CD4-positive, alpha-beta T cell treated with Interleukin-17A for 4 hours (primary cell): ENCODE measurements around the gene STAT3.
A peak's percentile ranks its signal among the peaks of the same experiment; 100 is the strongest.
"Not testable (repeated sequence)": the region's sequence is repeated elsewhere in the genome, so short reads cannot be mapped to it uniquely, and the experiment has no call there.

Experiments
- DNase-seq: peaks from one replicate; pipeline ENCODE4 v3.0.0-alpha.2; 2020; ENCODE audit warnings: mixed read lengths

The STAT3 gene

GRCh38 chr17:42408061-42408460, 19.8 kb upstream of the STAT3 start:
- no peak for DNase-seq

GRCh38 chr17:42407289-42407836, 19.1 kb upstream of the STAT3 start:
- peak; percentile 72 for DNase-seq

DNA sequence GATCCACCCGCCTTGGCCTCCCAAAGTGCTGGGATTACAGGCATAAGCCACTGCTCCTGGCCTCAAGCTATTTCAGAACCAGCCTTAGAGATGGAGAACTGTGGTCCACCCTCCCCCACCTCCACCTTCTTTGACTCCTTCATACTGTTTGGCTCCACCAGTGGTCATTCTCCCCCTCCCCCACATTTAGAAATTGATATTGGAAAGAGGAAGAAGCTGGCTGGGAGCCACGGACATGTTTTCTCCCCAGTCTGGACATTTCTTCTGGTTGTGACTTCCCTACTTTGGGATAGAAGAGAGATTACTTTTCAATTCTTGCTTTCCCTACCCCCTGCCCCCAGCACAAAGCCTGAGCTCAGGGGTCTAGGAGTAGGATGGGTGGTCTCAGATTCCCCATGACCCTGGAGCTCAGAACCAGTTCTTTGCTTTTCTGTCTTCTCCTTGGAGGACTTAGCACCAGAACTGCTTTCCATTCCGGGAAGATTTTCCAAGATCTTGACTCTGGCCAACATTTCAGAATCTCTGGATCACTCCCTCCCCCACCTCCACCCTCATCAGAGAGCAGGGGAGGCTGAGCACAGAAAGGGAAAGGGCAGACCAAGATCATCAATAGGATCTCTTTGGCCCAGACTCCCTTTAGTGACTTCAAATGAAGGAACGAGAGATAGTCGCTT, 18.5 kb upstream of the STAT3 start:
- no peak for DNase-seq

GRCh38 chr17:42405963-42406495, 17.8 kb upstream of the STAT3 start:
- DNase-seq, result peak; percentile 89

- DNase-seq, result no peak
Observed at GRCh38 chr17:42405076-42405475, 16.8 kb upstream of the STAT3 start.

DNA sequence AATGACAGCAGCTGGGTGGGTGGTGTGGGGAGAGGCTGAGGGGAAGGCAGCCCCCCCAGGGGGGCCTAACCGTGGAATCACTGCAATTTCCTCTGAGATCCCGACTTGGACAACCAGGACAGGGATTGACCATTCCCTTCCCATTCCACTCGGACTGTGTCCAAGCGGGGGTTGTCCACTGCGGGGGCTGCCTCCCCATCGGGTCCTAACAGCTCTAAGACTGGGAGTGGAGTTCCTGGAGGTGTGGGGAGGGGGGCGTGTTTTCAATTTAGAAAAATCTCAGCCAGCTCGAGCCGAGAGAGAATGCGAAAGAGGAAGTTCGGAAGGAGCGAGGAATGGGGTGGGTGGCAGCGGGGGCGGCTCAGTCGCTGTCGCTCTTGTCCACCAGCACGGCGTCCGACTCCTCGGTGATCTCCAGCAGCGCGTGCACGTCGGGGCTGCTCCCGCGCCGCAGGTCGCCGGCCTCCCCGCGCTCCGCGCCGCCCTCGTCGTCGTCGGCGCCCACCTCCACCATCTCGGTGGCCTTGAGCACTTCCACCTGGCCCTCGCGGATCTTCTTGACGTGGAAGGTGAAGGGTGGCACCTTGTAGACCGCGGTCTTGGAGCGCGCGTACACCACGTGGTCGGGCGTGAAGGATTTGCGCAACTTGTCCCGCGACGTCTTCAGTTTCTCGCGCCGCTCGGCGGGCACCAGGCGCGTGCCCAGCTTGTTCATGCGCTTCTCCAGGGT, 16.2 kb upstream of the STAT3 start:
- DNase-seq, result no peak

GRCh38 chr17:42403150-42403549, 14.9 kb upstream of the STAT3 start:
- DNase-seq, result peak; percentile 61

DNA sequence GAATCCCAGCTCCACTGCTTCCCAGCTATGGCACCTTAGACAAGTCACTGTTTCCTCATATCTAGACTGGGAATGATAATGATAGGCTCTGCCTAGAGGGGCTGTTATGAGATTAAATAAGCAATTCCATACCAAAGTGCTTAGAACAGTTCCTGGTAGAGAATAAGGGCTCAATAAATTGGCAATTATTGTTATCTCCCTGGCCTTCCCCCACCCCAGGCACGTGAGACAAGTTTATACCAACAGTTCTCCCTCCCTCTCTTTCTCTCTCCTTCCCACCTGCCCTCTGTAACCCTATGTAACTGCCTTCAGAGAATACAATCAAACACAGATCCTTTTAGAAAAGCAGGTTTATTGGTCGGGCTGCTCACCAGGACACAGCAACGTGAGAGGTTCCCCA, 13.9 kb upstream of the STAT3 start:
- DNase-seq, result no peak

DNA sequence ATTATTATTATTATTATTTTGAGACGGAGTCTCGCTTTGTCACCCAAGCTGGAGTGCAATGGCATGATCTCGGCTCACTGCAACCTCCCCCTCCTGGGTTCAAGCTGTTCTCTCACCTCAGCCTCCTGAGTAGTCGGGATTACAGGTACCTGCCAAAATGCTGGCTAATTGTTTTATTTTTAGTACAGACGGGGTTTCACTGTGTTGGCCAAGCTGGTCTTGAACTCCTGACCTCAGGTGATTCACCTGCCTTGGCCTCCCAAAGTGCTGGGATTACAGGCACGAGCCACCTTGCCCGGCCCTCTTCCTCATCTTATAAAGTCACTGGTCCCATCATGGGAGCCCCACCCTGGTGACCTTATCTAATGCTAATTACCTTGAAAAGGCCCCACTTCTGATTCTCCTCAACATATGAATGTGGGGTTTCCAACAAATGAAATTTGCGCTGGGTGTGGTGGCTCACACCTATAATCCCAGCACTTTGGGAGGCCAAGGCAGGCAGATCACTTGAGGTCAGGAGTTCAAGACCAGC, 12.7 kb upstream of the STAT3 start:
- not testable (repeated sequence) for DNase-seq

DNA sequence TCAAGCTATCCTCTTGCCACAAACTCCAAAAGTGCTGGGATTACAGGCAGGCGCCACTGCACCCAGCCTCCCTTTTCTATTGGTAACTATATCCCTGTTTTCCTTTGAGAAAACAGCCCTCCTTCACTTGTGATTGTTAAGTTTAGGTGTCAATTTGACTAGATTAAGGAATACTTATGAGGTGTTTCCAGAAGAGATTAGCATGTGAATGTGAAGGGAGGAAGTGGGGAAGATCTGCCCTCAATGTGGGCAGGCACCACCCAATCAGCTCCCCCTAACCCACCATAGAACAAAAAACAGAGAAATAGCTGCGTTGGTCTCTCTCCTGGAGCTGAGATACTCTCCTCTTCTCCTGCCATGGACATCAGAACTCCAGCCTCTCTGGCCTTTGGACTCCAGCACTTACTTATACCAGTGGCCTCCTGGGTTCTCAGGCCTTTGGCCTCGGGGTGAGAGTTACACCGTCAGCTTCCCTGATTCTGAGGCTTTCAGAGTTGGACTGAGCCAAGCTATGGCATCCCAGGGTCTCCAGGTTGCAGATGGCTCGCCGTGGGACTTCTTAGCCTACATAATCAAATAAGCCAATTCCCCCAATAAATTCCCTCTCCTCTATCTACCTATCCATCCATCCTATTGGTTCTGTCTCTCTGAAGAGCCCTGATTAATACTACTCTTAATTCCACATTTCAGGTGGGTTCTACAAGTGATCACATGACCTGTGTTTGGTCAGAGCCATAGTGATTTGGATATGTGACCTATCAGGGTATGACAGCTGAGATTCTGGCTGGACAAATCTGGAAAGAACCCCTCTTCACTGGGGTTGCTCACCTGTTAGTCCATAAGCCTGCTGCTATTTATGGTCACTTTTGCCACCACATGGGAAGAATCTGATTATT, 12.0 kb upstream of the STAT3 start:
- peak; percentile 9 for DNase-seq

GRCh38 chr17:42399121-42399520, 10.9 kb upstream of the STAT3 start:
- no peak for DNase-seq

GRCh38 chr17:42395601-42396000, 7.4 kb upstream of the STAT3 start:
- not testable (repeated sequence) for DNase-seq

- no peak for DNase-seq
Observed at GRCh38 chr17:42394838-42395237, 6.6 kb upstream of the STAT3 start.

DNA sequence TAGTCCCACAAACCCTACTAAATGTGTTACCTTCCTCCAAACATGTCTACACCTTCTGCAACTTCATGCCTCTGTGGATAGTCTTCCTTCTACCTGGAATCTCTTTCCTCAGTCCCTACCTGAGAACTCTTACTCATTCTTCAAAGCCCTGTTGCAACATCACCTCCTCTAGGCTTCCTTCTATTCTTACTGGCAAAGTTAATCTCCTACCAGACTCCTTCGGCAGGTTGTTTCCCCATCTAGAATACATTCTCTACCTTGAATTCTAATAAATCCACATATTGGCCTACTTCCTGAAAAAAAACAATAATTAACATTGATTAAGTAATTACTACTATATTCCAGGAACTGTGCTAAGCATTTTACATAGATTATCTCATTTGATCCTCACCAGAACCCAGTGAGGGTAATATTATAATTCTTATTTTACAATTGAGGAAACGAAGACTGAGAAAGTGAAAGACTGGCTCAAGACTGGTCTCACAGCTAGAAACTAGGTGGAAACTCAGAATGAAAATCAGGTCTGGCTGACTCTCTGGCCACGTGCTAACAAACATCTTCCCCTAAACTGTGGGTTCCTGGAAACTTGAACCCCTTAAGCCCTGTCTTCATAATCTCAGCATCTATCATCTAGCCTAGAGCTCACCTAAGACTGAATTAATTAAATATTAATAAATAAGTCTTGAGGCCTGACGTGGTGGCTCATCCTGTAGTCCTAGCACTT, 4.6 kb upstream of the STAT3 start:
- DNase-seq, result no peak

DNA sequence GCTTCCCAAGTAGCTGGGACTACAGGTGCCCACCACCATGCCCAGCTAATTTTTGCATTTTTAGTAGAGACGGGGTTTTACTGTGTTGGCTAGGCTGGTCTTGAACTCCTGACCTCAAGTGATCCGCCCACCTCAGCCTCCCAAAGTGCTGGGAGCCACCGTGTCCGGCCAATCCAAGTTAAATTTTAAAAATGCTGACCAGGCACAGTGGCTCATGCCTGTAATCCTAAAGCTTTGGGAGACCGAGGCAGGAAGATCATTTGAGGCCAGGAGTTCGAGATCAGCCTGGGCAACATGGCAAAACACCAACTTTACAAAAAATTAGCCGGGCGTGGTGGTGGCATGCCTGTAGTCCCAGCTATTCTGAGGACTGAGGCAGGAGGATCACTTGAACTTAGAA, 3.2 kb upstream of the STAT3 start:
- not testable (repeated sequence) for DNase-seq

DNA sequence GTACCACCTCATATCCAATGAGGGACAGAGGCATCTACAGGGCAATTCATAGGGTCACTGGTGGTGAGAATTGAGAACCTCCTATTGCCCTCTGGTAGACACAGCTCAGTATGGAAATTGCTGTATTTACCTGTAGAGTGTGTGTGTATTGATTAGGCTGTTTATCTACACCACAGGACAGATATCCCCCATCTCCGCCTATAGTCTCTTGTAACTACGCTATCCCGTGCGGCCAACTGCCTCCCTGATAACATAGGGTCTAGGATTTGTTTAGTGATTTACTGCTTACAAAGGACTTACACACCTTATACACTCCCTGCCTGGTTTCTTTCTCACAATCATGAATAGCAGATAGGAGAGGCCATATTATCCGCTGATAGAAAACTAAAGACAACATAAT, 1.7 kb upstream of the STAT3 start:
- no peak for DNase-seq

GRCh38 chr17:42389135-42389417, 834 bp upstream of the STAT3 start:
- DNase-seq, result no peak

GRCh38 chr17:42387661-42388380, 421 bp downstream of the STAT3 start:
- DNase-seq, result peak; percentile 35

DNA sequence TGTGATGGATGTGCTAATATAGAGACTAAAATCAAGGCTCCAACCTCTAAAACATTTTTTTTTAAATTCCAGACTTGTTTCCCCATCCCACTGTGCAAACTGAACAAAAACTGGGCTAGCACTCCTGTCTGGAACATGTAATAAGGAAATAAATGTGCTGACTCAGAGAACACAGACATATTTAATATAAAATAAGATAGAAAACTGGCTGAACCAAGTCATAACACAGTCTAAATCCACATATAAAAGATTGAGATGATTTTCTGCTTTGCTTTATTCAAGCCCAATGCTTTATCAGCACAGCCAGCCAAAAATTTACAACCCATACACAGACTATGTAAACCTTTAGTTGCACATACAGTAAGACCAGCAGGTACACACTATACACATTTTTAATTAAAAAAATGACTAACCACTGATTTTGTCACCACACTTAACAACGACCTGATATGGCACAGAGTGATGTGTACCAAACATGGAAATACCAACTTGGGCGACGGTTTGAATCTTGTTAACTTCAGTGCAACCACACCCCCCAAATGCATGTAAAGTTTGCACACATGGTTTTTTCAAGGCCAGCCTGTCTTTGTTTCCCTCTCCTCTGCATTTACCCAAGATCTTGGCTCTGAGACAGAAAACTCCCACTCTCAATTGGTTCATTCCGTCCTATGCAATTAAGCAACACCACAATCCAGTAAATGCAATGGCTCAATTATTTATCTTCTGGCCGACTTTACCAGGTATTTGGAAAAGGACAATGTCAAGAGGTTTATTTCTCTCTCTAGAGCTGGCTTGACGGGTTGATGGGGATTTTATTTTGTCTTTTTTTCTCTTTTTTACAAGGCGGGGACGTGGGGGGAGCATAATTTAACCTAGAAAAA, 1.2 kb downstream of the STAT3 start:
- DNase-seq, result peak; percentile 14

DNA sequence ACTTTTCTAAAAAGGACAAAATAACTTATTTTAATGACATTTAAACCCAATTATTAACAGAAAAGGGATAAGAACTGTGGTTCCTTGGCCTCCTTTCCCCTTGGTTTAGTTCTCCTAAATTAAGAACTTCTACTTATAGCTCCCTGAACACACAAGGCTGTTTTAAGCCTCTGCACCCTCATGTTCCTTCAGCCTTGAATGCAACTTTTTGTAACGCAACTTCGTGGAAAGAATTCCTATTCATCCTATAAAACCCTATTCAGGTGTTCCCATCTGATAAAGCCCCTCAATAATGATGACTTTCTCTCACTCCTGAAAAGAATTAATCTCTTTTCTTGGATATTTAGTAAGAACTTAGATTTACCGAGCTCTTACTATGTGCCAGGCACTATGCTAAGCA, 6.3 kb downstream of the STAT3 start:
- no peak for DNase-seq

GRCh38 chr17:42380935-42381334, 7.3 kb downstream of the STAT3 start:
- DNase-seq, result no peak
